Measurements from ENCODE around the gene ZIC4.

DNA sequence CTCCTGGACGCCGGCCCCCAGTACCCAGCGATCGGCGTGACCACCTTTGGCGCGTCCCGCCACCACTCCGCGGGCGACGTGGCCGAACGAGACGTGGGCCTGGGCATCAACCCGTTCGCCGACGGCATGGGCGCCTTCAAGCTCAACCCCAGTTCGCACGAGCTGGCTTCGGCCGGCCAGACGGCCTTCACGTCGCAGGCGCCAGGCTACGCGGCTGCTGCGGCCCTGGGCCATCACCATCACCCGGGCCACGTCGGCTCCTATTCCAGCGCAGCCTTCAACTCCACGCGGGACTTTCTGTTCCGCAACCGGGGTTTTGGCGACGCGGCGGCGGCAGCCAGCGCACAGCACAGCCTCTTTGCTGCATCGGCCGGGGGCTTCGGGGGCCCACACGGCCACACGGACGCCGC is 3.8 kb upstream of the ZIC4 start:
- no peak for TF ChIP-seq CTCF (IDR thresholded peaks at IDR 0.05; ENCODE audit: low read depth, low read length, missing input control)
- TF ChIP-seq RXRA (IDR thresholded peaks at IDR 0.05): no peak
